ENCODE measurements around the gene SPATS1. TPM values are rescaled to one million over a fixed set of nuclear protein-coding genes. Genes with fewer than 3 reads are reported as not detected.

Gene SPATS1
- total and polyA plus RNA-seq, 2 of the 4 experiments (the other 2 are of a cell fraction) = not detected

DNA sequence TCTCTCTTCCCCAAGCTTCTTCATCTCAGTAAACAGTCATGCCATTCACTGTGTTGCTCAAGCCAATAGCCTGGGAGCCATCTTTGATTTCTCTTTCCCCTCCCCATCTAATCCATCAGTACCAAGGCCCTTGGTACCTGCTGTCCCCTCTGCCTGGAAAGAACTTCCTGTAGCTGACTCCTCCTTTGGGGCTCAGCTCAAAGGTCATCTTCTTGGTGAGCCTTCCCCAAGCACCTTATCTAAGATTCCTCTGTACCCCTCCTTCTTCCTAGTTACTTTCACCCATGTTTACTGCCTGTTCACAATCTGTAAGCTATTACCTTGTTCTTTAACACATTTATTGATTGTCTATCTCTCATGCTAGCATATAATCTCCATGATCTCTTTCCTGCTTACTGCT, 32.8 kb upstream of the SPATS1 start:
- H3K79me1 ChIP-seq (ENCODE audit: low read depth in 1 of 2, low read length in 2 of 2) = peaks cover 20 to 24% of the 10 kb centered on the region in 2 experiments
- peak overlapping the region; percentile 85 for H2BK5ac ChIP-seq (ENCODE audit: low read depth, low read length, poor library complexity, severe bottlenecking)
- no peak overlapping the region for H3K56ac ChIP-seq (ENCODE audit: extremely low read depth, insufficient read depth, low read length)
- H2AFZ ChIP-seq (replicated peaks; ENCODE audit: low read length, poor library complexity) = no peak overlapping the region
- dilution Hi-C loops (cut with HindIII; ENCODE audit: low sequenced_read_pairs, unreplicated experiment) (no loop called here), in situ Hi-C loops (cut with MboI; ENCODE audit: low sequenced_read_pairs) (no loop called here), intact Hi-C loops (cut with micrococcal nuclease) (no loop called here)
- CTCF ChIA-PET = no interaction called here
- peaks cover 48% of the 10 kb centered on the region for H3K36me3 ChIP-seq (ENCODE audit: control insufficient read depth, insufficient read depth, low read length)
- no peak overlapping the region for H3K9ac ChIP-seq (ENCODE audit: low read depth, low read length)
- H2BK15ac ChIP-seq (ENCODE audit: low read depth, low read length) = no peak overlapping the region
- H3K27me3 ChIP-seq (ENCODE audit: control insufficient read depth, insufficient read depth, low read length) = no peaks in the 10 kb centered on the region
- DNase-seq (no peak), ATAC-seq (ENCODE audit: low read depth) (no peak)
- H3K9me3 ChIP-seq (ENCODE audit: control insufficient read depth, insufficient read depth, low read length) = no peaks in the 10 kb centered on the region
- no peak overlapping the region for H3K4me2 ChIP-seq (ENCODE audit: low read depth, low read length)
- H3K27ac ChIP-seq (ENCODE audit: insufficient read depth, low read length) = peak overlapping the region; percentile 30; the same call in 1 of the 2 replicates
- no peak overlapping the region for H2AK9ac ChIP-seq (replicated peaks; ENCODE audit: low read depth, low read length, poor library complexity)
- H3K4me1 ChIP-seq (ENCODE audit: control insufficient read depth, insufficient read depth, low read length) = peaks cover 8% of the 10 kb centered on the region
- H2BK20ac ChIP-seq (ENCODE audit: low read depth, low read length) = peak overlapping the region; percentile 10; the same call in 1 of the 2 replicates
- POLR2A ChIA-PET (ENCODE audit: unreplicated experiment) = no interaction called here
- H3K4ac ChIP-seq (ENCODE audit: low read depth, low read length) = peak overlapping the region; percentile 26; the same call in 1 of the 2 replicates
- no peak overlapping the region for H3K4me3 ChIP-seq (ENCODE audit: insufficient read depth, low read depth, low read length)
- no TSS peak for BruUV-seq (replicated peaks)
- peaks cover 10% of the 10 kb centered on the region for H3K9me1 ChIP-seq (ENCODE audit: insufficient read depth, low read length)
- no peaks in the 10 kb centered on the region for H4K20me1 ChIP-seq (ENCODE audit: insufficient read depth, low read length)
- no peak overlapping the region for H3K23ac ChIP-seq (ENCODE audit: low read depth, low read length)
- H2AK5ac ChIP-seq (ENCODE audit: low read depth, low read length) = no peak overlapping the region
- no peak overlapping the region for H4K91ac ChIP-seq (ENCODE audit: insufficient read depth, low read depth, low read length)
- peak overlapping the region; percentile 73; the same call in 1 of the 2 replicates for H4K5ac ChIP-seq (ENCODE audit: low read depth, low read length)
- TF ChIP-seq CEBPB (IDR thresholded peaks at IDR 0.05; ENCODE audit: low read depth, low read length) (no peak), RAD21 (IDR thresholded peaks at IDR 0.05; ENCODE audit: low read length) (no peak), FOS (IDR thresholded peaks at IDR 0.05; ENCODE audit: low read depth, low read length) (no peak), CTCF (conservative IDR thresholded peaks at IDR 0.05; ENCODE audit: low read depth, low read length) (no peak), NFE2L2 (IDR thresholded peaks at IDR 0.05; ENCODE audit: low read depth, low read length) (no peak)
- peak overlapping the region; percentile 17; the same call in 1 of the 2 replicates for H3K14ac ChIP-seq (replicated peaks; ENCODE audit: low read depth, low read length)
- peak overlapping the region; percentile 41; the same call in 1 of the 2 replicates for H2BK120ac ChIP-seq (ENCODE audit: low read depth, low read length)
- H3K18ac ChIP-seq (ENCODE audit: low read depth, low read length) = peak overlapping the region; percentile 0; the same call in 1 of the 2 replicates
- H4K8ac ChIP-seq (ENCODE audit: low read depth in 2 of 2, low read length in 2 of 2) = peak overlapping the region in 1 of 2 experiments; percentile 50; a peak in 2 of 4 replicates
